Activated CD4-positive, alpha-beta memory T cell treated with anti-CD3 and anti-CD28 coated beads, Interleukin-2, amount 10 ng/mL, durations not matched to agents 7 days and 5 days (primary cell): ENCODE data around the gene RPTN. TPM values are rescaled to one million over a fixed set of nuclear protein-coding genes. Genes with fewer than 3 reads are reported as not detected.

Source experiments
- CTCF ChIA-PET: fragments of 350-600 bp; sonication (Branson Sonifier 250); formaldehyde crosslinking; loops from one replicate; lab custom pipeline; 2021; ENCODE audit warnings: antibody characterized with exemption, inconsistent platforms; lab: Charles Lee
- POLR2A ChIA-PET: fragments of 350-600 bp; sonication (Branson Sonifier 250); formaldehyde crosslinking; loops from one replicate; lab custom pipeline; 2021; ENCODE audit warnings: antibody characterized with exemption; lab: Charles Lee
- DNase-seq: peaks from one replicate; pipeline ENCODE4 v3.0.0-alpha.2; 2020
- H3K27ac Mint-ChIP-seq: one replicate; pipeline ENCODE4 v1.8.0; 2021; ENCODE audit warnings: mild to moderate bottlenecking, mixed read lengths
- H3K27me3 Mint-ChIP-seq: one replicate; pipeline ENCODE4 v1.8.0; 2021; ENCODE audit warnings: mixed read lengths
- H3K36me3 Mint-ChIP-seq: one replicate; pipeline ENCODE4 v1.8.0; 2021; ENCODE audit warnings: low read depth, mixed read lengths
- H3K4me1 Mint-ChIP-seq: one replicate; pipeline ENCODE4 v1.8.0; 2021; ENCODE audit warnings: mixed read lengths
- H3K4me3 Mint-ChIP-seq: one replicate; pipeline ENCODE4 v1.8.0; 2021; ENCODE audit warnings: mild to moderate bottlenecking, mixed read lengths
- H3K9me3 Mint-ChIP-seq: one replicate; pipeline ENCODE4 v1.8.0; 2021; ENCODE audit warnings: mixed read lengths
- total RNA-seq, 2 experiments: library from RNA; stranded (reverse); gene quantifications; one replicate each; pipeline ENCODE4 v1.2.3, GENCODE V29; 2021

RPTN gene, protein sequence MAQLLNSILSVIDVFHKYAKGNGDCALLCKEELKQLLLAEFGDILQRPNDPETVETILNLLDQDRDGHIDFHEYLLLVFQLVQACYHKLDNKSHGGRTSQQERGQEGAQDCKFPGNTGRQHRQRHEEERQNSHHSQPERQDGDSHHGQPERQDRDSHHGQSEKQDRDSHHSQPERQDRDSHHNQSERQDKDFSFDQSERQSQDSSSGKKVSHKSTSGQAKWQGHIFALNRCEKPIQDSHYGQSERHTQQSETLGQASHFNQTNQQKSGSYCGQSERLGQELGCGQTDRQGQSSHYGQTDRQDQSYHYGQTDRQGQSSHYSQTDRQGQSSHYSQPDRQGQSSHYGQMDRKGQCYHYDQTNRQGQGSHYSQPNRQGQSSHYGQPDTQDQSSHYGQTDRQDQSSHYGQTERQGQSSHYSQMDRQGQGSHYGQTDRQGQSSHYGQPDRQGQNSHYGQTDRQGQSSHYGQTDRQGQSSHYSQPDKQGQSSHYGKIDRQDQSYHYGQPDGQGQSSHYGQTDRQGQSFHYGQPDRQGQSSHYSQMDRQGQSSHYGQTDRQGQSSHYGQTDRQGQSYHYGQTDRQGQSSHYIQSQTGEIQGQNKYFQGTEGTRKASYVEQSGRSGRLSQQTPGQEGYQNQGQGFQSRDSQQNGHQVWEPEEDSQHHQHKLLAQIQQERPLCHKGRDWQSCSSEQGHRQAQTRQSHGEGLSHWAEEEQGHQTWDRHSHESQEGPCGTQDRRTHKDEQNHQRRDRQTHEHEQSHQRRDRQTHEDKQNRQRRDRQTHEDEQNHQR
- not detected for total RNA-seq

DNA sequence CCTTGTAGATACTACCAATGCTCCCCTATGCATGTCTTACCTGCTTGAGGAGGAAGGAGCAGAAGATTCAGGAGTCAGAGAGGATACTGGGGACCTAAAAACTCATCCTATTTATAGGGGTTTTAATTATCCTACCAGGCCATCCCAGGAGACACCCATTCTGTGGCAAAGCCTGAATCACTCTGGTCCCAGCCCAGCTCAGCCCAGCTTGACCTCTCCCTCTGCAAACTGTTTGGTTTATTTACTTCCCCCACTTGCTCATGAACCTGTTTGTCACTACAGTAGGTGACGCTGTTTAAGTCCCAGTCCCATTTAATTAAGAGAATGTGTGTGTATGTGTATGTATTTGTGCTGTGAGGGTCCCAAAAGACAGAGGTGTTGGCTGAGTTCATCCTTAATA lies at the start of gene RPTN:
Gene RPTN (minus strand): TSS at position 85 of the 400 bp plus-strand sequence. CDS start 1,339 bp downstream, outside the sequence.
- Mint-ChIP-seq H3K9me3 (no peaks in the 10 kb centered on the region), H3K27ac (no peak within 1 kb of the TSS), H3K4me1 (peaks cover 5% of the 10 kb centered on the region)

DNA sequence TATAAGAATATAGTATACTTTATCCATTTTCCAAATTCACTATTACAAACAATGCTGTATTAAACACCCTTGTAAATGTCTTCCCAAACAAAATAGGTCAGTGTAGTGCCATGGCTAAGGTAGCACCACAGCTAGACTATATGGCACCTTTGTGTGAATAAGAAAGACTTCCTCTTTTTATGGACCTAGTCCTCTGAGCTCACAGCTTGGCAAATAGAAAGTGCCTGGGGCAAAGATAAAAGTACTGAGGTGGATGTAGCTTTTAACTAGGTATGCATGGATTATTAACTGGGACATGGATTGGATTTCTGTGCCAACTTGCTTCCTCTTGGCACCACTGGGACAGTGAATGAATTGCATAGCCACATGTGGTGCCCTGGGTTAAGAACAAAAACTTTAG lies 40.0 kb upstream of the RPTN start:
- H3K4me1 Mint-ChIP-seq, result no peaks in the 10 kb centered on the region
- POLR2A ChIA-PET, result no interaction called here

More for the DNA sequence above, at the start of gene RPTN:
- peaks cover 9% of the 10 kb centered on the region for H3K27me3 Mint-ChIP-seq
- H3K4me3 Mint-ChIP-seq, result no peak within 1 kb of the TSS
- no peak for DNase-seq
- no peaks in the 10 kb centered on the region for H3K36me3 Mint-ChIP-seq
- ChIA-PET POLR2A (no interaction called here), CTCF (no interaction called here)

DNA sequence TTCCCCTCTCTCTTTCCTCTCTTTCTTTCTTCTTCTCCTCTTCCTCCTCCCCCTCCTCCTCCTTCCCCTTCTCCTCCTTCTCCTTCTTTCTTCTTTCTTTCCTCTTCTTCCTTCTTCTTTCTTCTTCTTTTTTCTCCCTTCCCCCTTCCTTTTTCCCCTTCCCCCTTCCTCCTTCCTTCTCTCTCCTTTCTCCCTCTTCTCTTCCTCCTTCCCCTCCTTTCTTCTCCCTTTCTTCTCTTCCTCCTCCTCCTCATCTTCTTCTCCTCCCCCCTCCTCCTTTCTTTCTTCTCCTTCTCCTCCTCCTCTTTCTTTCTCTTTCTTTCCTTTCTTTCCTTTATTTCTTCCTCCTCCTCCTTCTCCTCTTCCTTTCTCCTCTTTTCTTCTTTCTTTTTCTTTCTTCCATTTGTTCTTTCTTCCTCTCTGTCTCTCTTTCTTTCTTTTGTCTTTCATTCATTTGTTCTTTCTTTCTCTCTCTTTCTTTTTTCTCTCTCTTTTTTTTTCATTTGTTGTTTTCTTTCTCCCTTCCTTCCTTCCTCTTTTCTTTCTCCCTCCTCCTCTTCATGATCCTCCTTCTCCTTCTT lies 38.4 kb upstream of the RPTN start:
- no peaks in the 10 kb centered on the region for H3K36me3 Mint-ChIP-seq
- peaks cover 16% of the 10 kb centered on the region for H3K27me3 Mint-ChIP-seq
- no peaks in the 10 kb centered on the region for H3K4me1 Mint-ChIP-seq
- H3K4me3 Mint-ChIP-seq, result no peak overlapping the region
- ChIA-PET CTCF (interaction anchor here (1.1 to 2.1 kb wide), 3 partner anchors 9 to 262 kb away, joined by 3 to 9 read pairs (median 4); no protein-coding TSS in a partner anchor), POLR2A (no interaction called here)
- no peak overlapping the region for H3K27ac Mint-ChIP-seq
- no peak for DNase-seq
- H3K9me3 Mint-ChIP-seq, result no peaks in the 10 kb centered on the region

More for the DNA sequence above, 40.0 kb upstream of the RPTN start:
- no peaks in the 10 kb centered on the region for H3K36me3 Mint-ChIP-seq
- no peak overlapping the region for H3K27ac Mint-ChIP-seq
- H3K27me3 Mint-ChIP-seq, result peaks cover 16% of the 10 kb centered on the region
- no peak overlapping the region for H3K4me3 Mint-ChIP-seq
- DNase-seq, result no peak
- H3K9me3 Mint-ChIP-seq, result no peaks in the 10 kb centered on the region
- CTCF ChIA-PET, result interaction anchor here (0.6 to 2.1 kb wide), 4 partner anchors 11 to 261 kb away, joined by 3 to 9 read pairs (median 4); no protein-coding TSS in a partner anchor

DNA sequence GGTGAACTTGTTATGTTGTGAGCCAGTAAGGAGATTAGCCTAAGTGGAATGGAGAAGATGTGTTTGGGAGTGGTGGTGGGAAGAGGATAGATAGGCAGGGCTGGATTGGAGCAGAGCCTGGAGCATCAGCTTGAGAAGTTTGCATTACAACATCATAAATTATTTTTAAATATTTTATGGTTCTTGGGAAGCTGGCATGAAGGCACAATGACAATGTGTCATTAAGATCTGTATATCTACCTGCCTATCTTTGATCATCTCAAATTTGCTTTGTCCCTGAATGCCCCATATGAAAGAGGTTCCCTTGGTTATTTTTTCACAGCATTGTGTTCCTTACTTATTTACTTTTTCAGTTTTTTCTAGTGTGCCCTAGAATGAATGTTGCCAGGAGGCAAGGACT lies 32.7 kb upstream of the RPTN start:
- Mint-ChIP-seq H3K9me3 (no peaks in the 10 kb centered on the region), H3K27ac (no peak overlapping the region), H3K36me3 (no peaks in the 10 kb centered on the region), H3K4me1 (peaks cover 9% of the 10 kb centered on the region), H3K4me3 (no peak overlapping the region), H3K27me3 (peaks cover 29% of the 10 kb centered on the region)
- no peak for DNase-seq
- POLR2A ChIA-PET, result no interaction called here
- CTCF ChIA-PET, result interaction anchor here (1.2 to 2.6 kb wide), 3 partner anchors 136 to 266 kb away, joined by 3 to 17 read pairs (median 3); no protein-coding TSS in a partner anchor

DNA sequence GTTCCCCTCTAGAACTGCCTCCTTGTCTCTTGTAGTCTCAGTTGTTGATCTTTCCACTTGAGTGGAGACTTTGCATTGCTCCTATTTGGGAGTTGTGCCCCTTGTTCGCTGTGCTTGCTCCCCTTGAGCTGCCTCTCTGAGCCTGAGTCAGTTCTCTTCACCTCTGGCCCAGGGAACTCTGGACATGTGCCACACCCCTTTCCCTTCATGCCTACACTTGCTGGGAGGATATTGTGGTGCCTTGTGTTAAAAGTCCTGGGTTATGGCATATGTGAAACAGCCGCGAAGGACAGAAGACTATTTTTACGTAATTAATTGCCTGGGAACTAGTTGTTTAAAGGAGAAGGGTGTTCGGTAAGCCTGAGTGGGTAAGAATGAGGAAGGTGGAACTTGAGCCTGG lies 32.2 kb upstream of the RPTN start:
- POLR2A ChIA-PET, result no interaction called here
- H3K4me1 Mint-ChIP-seq, result peaks cover 9% of the 10 kb centered on the region
- H3K36me3 Mint-ChIP-seq, result no peaks in the 10 kb centered on the region
- H3K27me3 Mint-ChIP-seq, result peaks cover 31% of the 10 kb centered on the region
- CTCF ChIA-PET, result interaction anchor here (1.2 to 2.6 kb wide), 3 partner anchors 136 to 267 kb away, joined by 3 to 17 read pairs (median 3); no protein-coding TSS in a partner anchor
- DNase-seq, result no peak
- no peak overlapping the region for H3K27ac Mint-ChIP-seq
- H3K4me3 Mint-ChIP-seq, result no peak overlapping the region
- H3K9me3 Mint-ChIP-seq, result no peaks in the 10 kb centered on the region

DNA sequence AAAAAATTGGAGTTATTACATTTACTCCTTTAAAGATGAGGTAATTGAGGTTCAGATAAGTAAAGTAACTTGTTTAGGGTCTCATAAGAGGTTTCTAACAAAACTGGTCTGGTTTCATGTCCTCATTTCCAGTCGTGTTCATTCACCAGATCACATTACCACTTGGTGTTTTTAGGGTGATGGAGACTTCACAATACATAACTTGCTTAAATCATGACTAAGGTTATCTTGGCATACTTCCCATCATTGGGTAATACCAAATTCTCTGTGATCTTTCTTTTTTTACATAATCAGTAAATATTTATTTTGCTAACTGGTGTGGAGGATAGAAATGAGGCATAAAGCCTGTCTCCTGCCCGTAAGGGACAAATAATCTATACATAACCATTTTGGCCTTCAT lies 31.6 kb upstream of the RPTN start:
- POLR2A ChIA-PET, result no interaction called here
- DNase-seq, result no peak
- Mint-ChIP-seq H3K36me3 (no peaks in the 10 kb centered on the region), H3K4me1 (peaks cover 9% of the 10 kb centered on the region), H3K27me3 (peaks cover 32% of the 10 kb centered on the region), H3K27ac (no peak overlapping the region), H3K9me3 (no peaks in the 10 kb centered on the region), H3K4me3 (no peak overlapping the region)
- CTCF ChIA-PET, result interaction anchor here (1.3 to 2.6 kb wide), 2 partner anchors 157 to 268 kb away, joined by 3 to 17 read pairs; no protein-coding TSS in a partner anchor

DNA sequence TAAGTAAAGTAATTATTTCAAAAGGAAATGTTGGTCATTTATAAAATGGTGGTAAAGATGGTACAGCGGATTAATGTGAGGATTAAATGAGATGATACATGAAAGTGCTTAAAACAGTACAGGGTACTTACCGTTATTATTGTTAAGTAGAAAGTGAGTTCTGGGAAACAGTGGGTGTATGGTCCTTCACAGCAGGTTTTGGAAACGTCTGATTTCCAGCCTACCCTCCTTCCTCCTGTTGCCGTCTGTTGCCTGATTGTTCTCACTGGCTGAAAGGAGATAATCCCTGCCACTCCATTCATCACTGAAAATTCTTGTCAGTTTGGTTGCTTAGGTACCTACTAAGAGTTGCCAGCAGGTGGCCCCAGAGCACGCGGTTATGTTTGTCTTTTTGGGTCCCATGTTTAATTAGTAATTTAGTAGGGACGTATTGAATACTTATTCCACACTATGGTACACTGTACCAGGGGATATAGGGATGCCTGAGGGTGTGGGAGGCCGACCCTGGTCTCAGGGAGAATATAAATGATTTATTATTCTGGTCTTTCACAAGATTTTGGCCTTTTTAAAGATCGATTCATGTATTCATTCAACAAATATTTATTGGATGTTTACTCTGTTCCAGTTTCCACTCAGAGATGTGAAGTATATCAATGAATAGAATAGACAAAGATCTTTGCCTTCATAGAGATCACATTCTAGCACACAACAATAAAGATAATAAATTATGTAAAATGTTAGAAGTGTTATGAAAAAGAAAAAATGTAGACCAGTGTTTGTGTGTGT lies 30.8 kb upstream of the RPTN start:
- peaks cover 39% of the 10 kb centered on the region for H3K27me3 Mint-ChIP-seq
- ChIA-PET POLR2A (interaction anchor here (0.6 to 1.0 kb wide), 3 partner anchors 136 to 269 kb away, joined by 3 to 7 read pairs (median 3); no protein-coding TSS in a partner anchor), CTCF (interaction anchor here (0.7 to 12.4 kb wide), 18 partner anchors 9 to 269 kb away, joined by 3 to 174 read pairs (median 6); no protein-coding TSS in a partner anchor)
- peak; percentile 71 for DNase-seq
- no peaks in the 10 kb centered on the region for H3K9me3 Mint-ChIP-seq
- peak overlapping the region; percentile 68 for H3K4me3 Mint-ChIP-seq
- H3K27ac Mint-ChIP-seq, result no peak overlapping the region
- no peaks in the 10 kb centered on the region for H3K36me3 Mint-ChIP-seq
- peaks cover 9% of the 10 kb centered on the region for H3K4me1 Mint-ChIP-seq

DNA sequence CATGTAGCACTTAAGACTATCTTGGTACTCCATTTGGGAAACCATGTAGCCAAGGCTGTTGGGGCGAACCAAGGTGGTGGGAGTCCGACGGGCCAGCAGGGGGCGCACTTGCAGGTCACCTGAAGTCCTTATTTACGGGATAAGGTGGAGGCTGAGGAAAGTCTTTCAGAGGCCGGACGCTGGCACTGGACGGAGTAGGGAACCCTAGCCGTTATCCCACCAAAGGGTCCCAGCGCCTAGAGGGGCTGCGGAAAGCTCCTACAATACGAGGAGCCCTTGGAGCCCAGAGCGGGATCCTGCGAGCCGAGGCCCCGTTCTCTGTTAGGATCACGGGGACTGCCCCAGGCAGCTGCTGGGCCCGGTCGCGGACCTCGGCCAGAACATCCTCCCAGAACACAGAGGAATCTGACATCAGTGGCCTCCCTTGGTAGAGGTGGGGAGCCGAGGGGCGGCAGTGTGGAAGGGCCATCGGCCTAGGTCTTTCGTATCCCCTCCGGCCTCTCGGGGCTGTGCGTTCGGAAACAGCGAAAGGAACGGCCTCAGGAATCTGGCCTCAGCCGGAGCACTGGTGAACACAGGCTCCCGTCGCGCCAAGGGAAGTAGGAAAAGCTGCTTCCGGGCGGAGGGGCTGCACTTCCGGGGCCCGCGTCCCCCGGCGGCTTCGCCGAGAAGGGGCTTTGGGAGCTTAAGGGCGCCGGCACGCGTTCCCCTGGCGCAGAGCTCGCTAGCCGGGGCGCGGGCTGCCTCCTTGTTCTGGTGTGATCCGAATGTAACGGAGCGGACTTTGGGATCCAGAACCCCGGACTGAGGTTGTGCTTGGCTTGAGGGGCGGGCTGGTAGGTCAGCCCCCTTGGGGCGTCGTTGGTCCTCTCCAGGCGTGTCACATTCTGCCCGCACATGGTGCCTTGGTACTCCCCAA lies 29.9 kb upstream of the RPTN start:
- H3K36me3 Mint-ChIP-seq, result no peaks in the 10 kb centered on the region
- peaks cover 9% of the 10 kb centered on the region for H3K4me1 Mint-ChIP-seq
- peaks cover 47% of the 10 kb centered on the region for H3K27me3 Mint-ChIP-seq
- H3K9me3 Mint-ChIP-seq, result no peaks in the 10 kb centered on the region
- peak; percentile 80 for DNase-seq
- no peak overlapping the region for H3K27ac Mint-ChIP-seq
- peak overlapping the region; percentile 68 for H3K4me3 Mint-ChIP-seq
- ChIA-PET POLR2A (interaction anchor here (0.6 to 1.0 kb wide), 3 partner anchors 136 to 270 kb away, joined by 3 to 7 read pairs (median 3); no protein-coding TSS in a partner anchor), CTCF (interaction anchor here (0.6 to 12.4 kb wide), 22 partner anchors 9 to 270 kb away, joined by 3 to 174 read pairs (median 5); no protein-coding TSS in a partner anchor)

DNA sequence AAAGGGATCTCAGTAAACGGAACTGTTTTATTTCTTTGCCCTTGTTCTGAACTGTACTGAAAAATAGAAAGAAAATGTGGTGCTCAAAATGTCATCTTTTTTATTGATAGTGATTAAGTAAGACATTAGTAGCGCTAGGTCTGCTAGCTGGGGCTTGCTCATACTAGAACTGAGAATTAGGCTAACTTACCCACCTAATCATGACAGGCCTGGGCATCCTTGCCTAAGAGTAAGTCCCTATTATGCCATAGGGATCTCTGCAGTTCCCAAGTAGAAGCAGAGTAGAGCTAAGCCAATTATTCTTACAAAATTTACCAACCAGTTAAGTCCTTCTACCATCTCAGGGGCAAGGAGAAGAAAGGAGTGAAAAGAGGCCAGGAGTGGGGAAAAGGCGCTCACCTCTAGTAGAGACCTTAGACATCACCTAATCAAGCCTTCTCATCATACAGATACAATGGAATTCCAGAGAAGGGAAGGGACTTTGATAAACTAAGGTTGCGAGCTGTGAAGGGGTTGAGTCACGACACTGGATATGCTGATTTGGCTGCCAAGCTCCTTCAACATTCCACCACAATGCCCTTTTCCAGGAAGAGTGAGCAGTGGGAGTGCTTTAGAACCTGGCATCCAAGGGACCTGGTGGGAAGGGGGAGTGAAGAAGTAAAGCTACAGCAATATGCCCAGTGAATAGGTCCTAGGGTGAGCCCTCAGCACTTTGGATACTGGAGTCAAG lies 27.7 kb upstream of the RPTN start:
- CTCF ChIA-PET, result interaction anchor here (1.1 to 12.4 kb wide), 9 partner anchors 12 to 272 kb away, joined by 3 to 174 read pairs (median 4); no protein-coding TSS in a partner anchor
- H3K4me1 Mint-ChIP-seq, result peaks cover 16% of the 10 kb centered on the region
- H3K27ac Mint-ChIP-seq, result no peak overlapping the region
- no peaks in the 10 kb centered on the region for H3K36me3 Mint-ChIP-seq
- H3K9me3 Mint-ChIP-seq, result no peaks in the 10 kb centered on the region
- H3K4me3 Mint-ChIP-seq, result no peak overlapping the region
- H3K27me3 Mint-ChIP-seq, result peaks cover 42% of the 10 kb centered on the region
- POLR2A ChIA-PET, result interaction anchor here (0.8 to 1.8 kb wide), 3 partner anchors 76 to 271 kb away, joined by 3 to 4 read pairs (median 4); no protein-coding TSS in a partner anchor
- no peak for DNase-seq

DNA sequence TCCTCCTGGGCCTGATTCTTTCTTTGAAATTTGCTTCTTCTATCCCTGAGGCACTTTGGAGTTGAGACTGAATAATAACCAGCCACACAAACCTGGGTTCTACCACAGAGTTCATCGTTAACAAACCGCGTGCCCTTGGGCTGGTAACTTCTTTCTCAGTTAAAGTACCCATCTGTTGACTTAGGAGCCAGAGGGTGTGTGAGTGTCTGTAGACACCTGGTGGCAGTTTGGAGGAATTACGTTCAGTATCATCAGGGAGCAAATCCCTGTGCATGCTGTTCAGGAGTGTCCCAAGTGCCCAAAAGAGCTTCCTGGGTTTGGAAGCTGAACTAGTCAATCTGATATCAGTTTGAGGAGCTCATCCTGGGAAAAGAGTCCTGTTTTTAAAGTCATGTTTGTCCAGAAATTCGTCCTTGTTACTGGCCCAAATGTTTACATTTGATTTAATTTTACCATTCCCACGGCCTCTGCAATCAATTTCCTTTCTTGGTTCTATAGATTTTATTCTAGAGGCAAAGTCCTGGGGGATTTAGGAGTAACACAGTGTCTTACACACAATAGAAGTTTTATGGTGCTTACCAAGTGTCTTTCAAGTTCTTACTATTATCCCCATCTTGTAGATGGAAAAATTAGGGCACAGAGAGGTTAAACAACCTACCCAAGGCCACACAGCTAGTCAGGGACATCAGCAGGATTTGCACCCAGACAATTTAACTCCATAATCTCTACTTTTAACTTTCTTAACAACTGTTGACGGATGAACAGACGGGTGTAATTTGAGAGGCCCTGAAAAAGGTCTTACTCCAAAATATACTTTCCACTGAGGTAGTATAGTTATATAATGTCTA lies 26.7 kb upstream of the RPTN start:
- H3K9me3 Mint-ChIP-seq, result no peaks in the 10 kb centered on the region
- peaks cover 16% of the 10 kb centered on the region for H3K4me1 Mint-ChIP-seq
- no peak overlapping the region for H3K4me3 Mint-ChIP-seq
- H3K36me3 Mint-ChIP-seq, result no peaks in the 10 kb centered on the region
- ChIA-PET POLR2A (interaction anchor here (1.2 to 1.8 kb wide), 3 partner anchors 75 to 132 kb away, joined by 3 to 4 read pairs (median 4); no protein-coding TSS in a partner anchor), CTCF (interaction anchor here (1.0 to 12.4 kb wide), 10 partner anchors 11 to 273 kb away, joined by 3 to 174 read pairs (median 5); partner anchors contain the start of gene S100A11)
- H3K27me3 Mint-ChIP-seq, result peaks cover 34% of the 10 kb centered on the region
- no peak overlapping the region for H3K27ac Mint-ChIP-seq
- peak; percentile 31 for DNase-seq
